CD4-positive, alpha-beta T cell (primary cell): ENCODE data around the gene TBC1D2. TPM values are rescaled to one million over a fixed set of nuclear protein-coding genes. Genes with fewer than 3 reads are reported as not detected.
A peak's percentile ranks its signal among the peaks of the same experiment; 100 is the strongest.

Source experiments
- ATAC-seq: fragments of 200-7000 bp; cut with Tn5 transposase; one replicate; pipeline ENCODE4 v1.10.0; 2022; ENCODE audit warnings: mild to moderate bottlenecking; ENCODE audit not compliant: poor library complexity
- CTCF ChIA-PET: fragments of 350-600 bp; sonication (Branson Sonifier 250); formaldehyde crosslinking; loops from one replicate; lab custom pipeline; 2021; ENCODE audit warnings: antibody characterized with exemption, inconsistent platforms; lab: Charles Lee
- POLR2A ChIA-PET: fragments of 350-600 bp; sonication (Branson Sonifier 250); formaldehyde crosslinking; loops from one replicate; lab custom pipeline; 2021; ENCODE audit warnings: antibody characterized with exemption, inconsistent platforms; lab: Charles Lee
- DNase-seq, 14 experiments: peaks; one replicate each; pipeline ENCODE4 v3.0.0-alpha.2; 2013 to 2020; ENCODE audit warnings: mixed read lengths in 2 of 14
- H3K27ac ChIP-seq, 2 donors: one replicate each; pipeline versions ENCODE4 v1.5.1 to v1.7.0; 2013; ENCODE audit warnings: low read length in 2 of 2, low read depth in 1 of 2, mild to moderate bottlenecking in 1 of 2
- H3K27me3 ChIP-seq, 2 experiments: 1 replicate in 1 of 2; 2 replicates in 1 of 2; pipeline versions ENCODE4 v1.6.1 to v1.7.0; 2013; ENCODE audit warnings: low read length in 2 of 2, control low read depth in 1 of 2, mild to moderate bottlenecking in 1 of 2, moderate library complexity in 1 of 2; ENCODE audit not compliant: insufficient read depth in 2 of 2, control insufficient read depth in 1 of 2
- H3K36me3 ChIP-seq: one replicate; pipeline ENCODE4 v1.6.1; 2013; ENCODE audit warnings: low read length, control low read depth; ENCODE audit not compliant: insufficient read depth
- H3K4me1 ChIP-seq: one replicate; pipeline ENCODE4 v1.6.1; 2013; ENCODE audit warnings: low read length, control low read depth; ENCODE audit not compliant: insufficient read depth
- H3K4me3 ChIP-seq: one replicate; pipeline ENCODE4 v1.5.1; 2013; ENCODE audit warnings: mild to moderate bottlenecking, low read length, moderate library complexity
- H3K9me3 ChIP-seq, 2 experiments: 1 replicate in 1 of 2; 2 replicates in 1 of 2; pipeline versions ENCODE4 v1.6.1 to v1.7.0; 2013; ENCODE audit warnings: low read length in 2 of 2, mild to moderate bottlenecking in 2 of 2, control low read depth in 1 of 2, moderate library complexity in 1 of 2; ENCODE audit not compliant: control insufficient read depth in 1 of 2, insufficient read depth in 1 of 2
- H3K27ac Mint-ChIP-seq: one replicate; pipeline ENCODE4 v1.8.0; 2020; ENCODE audit warnings: mixed read lengths
- H3K27me3 Mint-ChIP-seq: one replicate; pipeline ENCODE4 v1.8.0; 2021; ENCODE audit warnings: mixed read lengths
- H3K36me3 Mint-ChIP-seq: one replicate; pipeline ENCODE4 v1.8.0; 2021; ENCODE audit warnings: low read depth, mixed read lengths
- H3K4me1 Mint-ChIP-seq: one replicate; pipeline ENCODE4 v1.8.0; 2021; ENCODE audit warnings: low read depth, mixed read lengths
- H3K4me3 Mint-ChIP-seq: one replicate; pipeline ENCODE4 v1.8.0; 2020; ENCODE audit warnings: mild to moderate bottlenecking, mixed read lengths
- H3K9me3 Mint-ChIP-seq: one replicate; pipeline ENCODE4 v1.8.0; 2020; ENCODE audit warnings: mixed read lengths
- CTCF ChIP-seq: fragments of 200-600 bp; IDR thresholded peaks from one replicate; pipeline ENCODE4 v1.8.0; 2022; ENCODE audit warnings: antibody characterized with exemption, mild to moderate bottlenecking
- intact Hi-C, 2 experiments: fragments of 100-400 bp; cut with DNase I in 1 of 2; cut with micrococcal nuclease in 1 of 2; formaldehyde crosslinking; loops; one replicate each; pipeline versions ENCODE4 v1.15.1 to v1.9.0; 2023 to 2025; cut with DNase I, micrococcal nuclease
- total RNA-seq, 174 experiments: library from RNA in 2 of 174; stranded (reverse) in 2 of 174; gene quantifications; one replicate each; pipeline ENCODE4 v1.2.3 and lab custom pipeline; 2021 to 2026

TBC1D2 gene
- total RNA-seq, 2 experiments from 2014 or later: 2.9 to 4.0 TPM

GRCh38 chr9:98264516-98264915 is 9.1 kb upstream of the TBC1D2 start:
- H3K4me1 ChIP-seq: no peaks in the 10 kb centered on the region
- H3K4me3 ChIP-seq: no peak overlapping the region
- CTCF ChIA-PET: interaction anchor here (1.0 to 2.3 kb wide), 16 partner anchors 9 to 341 kb away, joined by 3 to 22 read pairs (median 7); partner anchors contain the start of genes CORO2A, HEMGN, TBC1D2 and TRIM14
- H3K27me3 ChIP-seq: no peaks in the 10 kb centered on the region
- intact Hi-C loops: loop anchor here in 1 of 2 experiments (5.0 kb wide), 2 partner anchors 362 to 462 kb away; no protein-coding TSS in a partner anchor
- H3K9me3 Mint-ChIP-seq: no peaks in the 10 kb centered on the region
- TF ChIP-seq CTCF: no peak
- POLR2A ChIA-PET: interaction anchor here (1.4 kb wide), 1 partner anchor 9 kb away, joined by 3 read pairs; the partner anchor contains the start of gene TBC1D2
- ATAC-seq (no peak), DNase-seq (no peak)
- H3K27ac Mint-ChIP-seq: no peak overlapping the region
- H3K9me3 ChIP-seq: no peaks in the 10 kb centered on the region
- peaks cover 17% of the 10 kb centered on the region for H3K27me3 Mint-ChIP-seq
- H3K36me3 Mint-ChIP-seq: no peaks in the 10 kb centered on the region
- H3K4me3 Mint-ChIP-seq: no peak overlapping the region
- no peaks in the 10 kb centered on the region for H3K36me3 ChIP-seq
- H3K4me1 Mint-ChIP-seq: no peaks in the 10 kb centered on the region
- no peak overlapping the region for H3K27ac ChIP-seq

GRCh38 chr9:98263482-98264357 is 8.3 kb upstream of the TBC1D2 start:
- DNase-seq: peak; percentile 73 to 90 (median 82)
- Histone ChIP-seq H3K9me3 (no peaks in the 10 kb centered on the region), H3K36me3 (no peaks in the 10 kb centered on the region), H3K4me3 (no peak overlapping the region), H3K27ac (no peak overlapping the region), H3K4me1 (no peaks in the 10 kb centered on the region), H3K27me3 (no peaks in the 10 kb centered on the region)
- Mint-ChIP-seq H3K27ac (no peak overlapping the region), H3K9me3 (no peaks in the 10 kb centered on the region), H3K36me3 (no peaks in the 10 kb centered on the region), H3K4me1 (no peaks in the 10 kb centered on the region), H3K27me3 (peaks cover 9% of the 10 kb centered on the region), H3K4me3 (no peak overlapping the region)
- peak; percentile 97 for TF ChIP-seq CTCF
- CTCF ChIA-PET: interaction anchor here (0.6 to 2.3 kb wide), 25 partner anchors 8 to 363 kb away, joined by 3 to 22 read pairs (median 4); partner anchors contain the start of genes CORO2A, HEMGN, NANS and TBC1D2
- POLR2A ChIA-PET: interaction anchor here (1.0 to 1.4 kb wide), 3 partner anchors 8 to 207 kb away, joined by 3 read pairs; partner anchors contain the start of genes NANS and TBC1D2
- intact Hi-C loops: loop anchor here (1.0 to 5.0 kb wide), 9 partner anchors 58 to 553 kb away; partner anchors contain the start of gene TRIM14 (in 2 of the 2)
- ATAC-seq: peak; percentile 100

- ATAC-seq (no peak), DNase-seq (no peak)
- Histone ChIP-seq H3K27me3 (no peaks in the 10 kb centered on the region), H3K36me3 (no peaks in the 10 kb centered on the region), H3K4me3 (no peak overlapping the region), H3K4me1 (no peaks in the 10 kb centered on the region), H3K27ac (no peak overlapping the region), H3K9me3 (no peaks in the 10 kb centered on the region)
- Mint-ChIP-seq H3K36me3 (no peaks in the 10 kb centered on the region), H3K27me3 (peaks cover 3% of the 10 kb centered on the region), H3K9me3 (no peaks in the 10 kb centered on the region), H3K4me1 (no peaks in the 10 kb centered on the region), H3K27ac (no peak overlapping the region), H3K4me3 (no peak overlapping the region)
- TF ChIP-seq CTCF: no peak
- CTCF ChIA-PET: interaction anchor here (0.6 to 2.3 kb wide), 23 partner anchors 8 to 362 kb away, joined by 3 to 22 read pairs (median 4); partner anchors contain the start of genes CORO2A, HEMGN, NANS and TBC1D2
- POLR2A ChIA-PET: interaction anchor here (1.0 to 1.4 kb wide), 3 partner anchors 8 to 206 kb away, joined by 3 read pairs; partner anchors contain the start of genes NANS and TBC1D2
- intact Hi-C loops: loop anchor here (1.0 to 5.0 kb wide), 9 partner anchors 58 to 553 kb away; partner anchors contain the start of gene TRIM14 (in 2 of the 2)
Measured at GRCh38 chr9:98263080-98263479, 7.6 kb upstream of the TBC1D2 start.
